GM21381 (cell line): ENCODE results near the gene PIGU.

Experiments
- ATAC-seq: cut with Tn5 transposase; IDR thresholded peaks from one replicate; pipeline ENCODE4 v1.9.1; 2021; ENCODE audit warnings: mild to moderate bottlenecking, moderate library complexity; ENCODE audit not compliant: unreplicated experiment

The PIGU gene

GRCh38 chr20:34579979-34580940 lies 96.6 kb downstream of the PIGU start:
- peak; percentile 66 for ATAC-seq

DNA sequence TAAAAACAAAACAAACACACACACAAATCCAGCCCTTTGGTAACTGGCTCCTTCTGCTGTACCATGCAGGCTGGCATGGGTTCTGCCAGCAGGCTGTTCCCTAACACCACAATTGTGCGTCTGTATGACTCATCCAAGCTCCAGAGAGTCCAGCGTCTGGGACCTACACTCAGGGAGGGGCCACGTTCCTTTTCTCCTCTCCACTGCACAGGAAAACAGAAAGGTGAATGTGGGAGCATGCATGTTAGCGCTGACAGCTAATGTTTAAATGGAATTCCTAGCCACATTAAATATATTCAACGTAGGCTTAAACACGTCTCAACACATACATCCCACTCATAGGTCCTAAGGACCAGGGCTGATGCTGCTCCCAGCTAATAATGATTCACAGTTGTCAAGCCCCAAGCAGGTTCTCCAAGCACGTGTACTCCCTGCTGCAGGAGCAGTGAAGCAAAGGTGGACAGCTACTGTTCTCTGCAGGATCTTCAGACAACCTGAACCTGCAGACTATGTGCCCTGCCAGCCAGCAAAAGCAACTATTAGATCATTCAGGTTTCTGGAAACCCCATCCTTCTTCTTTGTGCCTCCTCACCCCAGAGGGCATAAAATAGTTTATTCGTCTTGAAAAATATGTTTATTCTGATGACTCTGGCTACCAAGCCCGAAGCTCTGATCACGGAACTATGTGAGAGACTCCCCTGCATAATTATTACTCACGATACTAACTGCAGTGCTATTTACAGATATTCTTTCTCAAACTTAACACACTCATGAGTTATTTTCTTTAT lies 97.5 kb downstream of the PIGU start:
- ATAC-seq = no peak

- ATAC-seq = no peak
These were observed 98.4 kb downstream of the PIGU start for GRCh38 chr20:34578521-34578920.

- no peak for ATAC-seq
These were observed 98.9 kb downstream of the PIGU start for GRCh38 chr20:34578025-34578424.

- ATAC-seq = no peak
These were observed 99.8 kb downstream of the PIGU start for GRCh38 chr20:34577061-34577460.

GRCh38 chr20:34575756-34576155 lies 101.1 kb downstream of the PIGU start:
- no peak for ATAC-seq

DNA sequence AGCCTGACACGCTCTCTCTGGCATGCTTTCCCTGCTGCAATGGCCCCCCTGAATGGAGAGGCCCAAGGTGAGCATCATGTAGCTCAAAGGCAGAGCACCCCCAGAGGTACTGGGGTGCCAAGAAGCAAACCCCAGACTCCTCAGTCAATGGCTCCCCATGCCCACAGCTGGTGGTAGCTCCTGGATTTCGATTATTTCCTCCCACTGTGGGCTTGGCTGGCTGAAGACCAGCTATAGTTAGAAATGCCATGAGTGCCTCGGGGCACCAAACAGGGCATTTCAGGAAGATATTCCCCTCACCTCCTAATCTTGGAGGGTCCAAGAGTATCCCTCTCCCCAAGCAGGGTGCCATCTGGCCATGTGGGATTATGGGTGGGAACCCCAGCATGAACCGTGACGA lies 101.6 kb downstream of the PIGU start:
- no peak for ATAC-seq

DNA sequence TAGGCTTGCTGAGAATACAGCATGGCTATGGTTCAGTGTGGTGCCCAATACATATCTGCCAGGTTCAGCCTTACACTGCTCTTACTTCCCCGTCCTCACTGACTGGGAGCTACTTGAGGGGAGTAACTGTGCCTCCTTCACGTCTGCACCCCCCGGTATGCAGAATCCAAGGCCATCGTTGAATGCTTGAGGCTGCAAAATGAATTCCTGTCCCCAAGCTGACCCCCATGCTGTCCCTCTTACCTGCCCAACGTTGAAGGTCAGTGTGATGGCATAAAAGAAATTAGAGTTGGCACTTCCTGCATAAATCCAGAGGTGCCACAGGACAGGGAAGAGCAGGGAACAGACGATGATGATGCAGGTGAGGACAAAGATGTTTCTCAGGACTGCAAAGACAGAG lies 102.0 kb downstream of the PIGU start:
- ATAC-seq = no peak

DNA sequence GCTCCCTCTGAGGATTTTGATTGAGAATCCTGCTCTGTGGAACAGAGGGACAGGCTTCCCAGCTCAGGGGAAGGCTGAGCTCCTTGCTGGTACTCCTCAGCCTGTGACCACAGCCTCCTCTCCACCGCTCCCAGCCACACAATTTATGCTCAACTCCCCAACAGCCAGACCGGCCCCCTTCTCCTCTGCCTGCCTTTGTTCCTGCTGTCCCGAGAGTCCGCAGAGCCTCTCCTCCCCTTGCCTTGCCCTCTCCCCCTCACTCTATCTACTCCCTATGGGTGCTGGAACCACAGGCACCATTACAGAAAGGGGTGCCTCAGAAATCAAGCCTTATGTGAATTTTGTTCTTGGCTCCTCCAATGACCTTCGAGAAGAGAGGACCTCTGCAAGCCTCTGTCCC lies 102.5 kb downstream of the PIGU start:
- no peak for ATAC-seq

DNA sequence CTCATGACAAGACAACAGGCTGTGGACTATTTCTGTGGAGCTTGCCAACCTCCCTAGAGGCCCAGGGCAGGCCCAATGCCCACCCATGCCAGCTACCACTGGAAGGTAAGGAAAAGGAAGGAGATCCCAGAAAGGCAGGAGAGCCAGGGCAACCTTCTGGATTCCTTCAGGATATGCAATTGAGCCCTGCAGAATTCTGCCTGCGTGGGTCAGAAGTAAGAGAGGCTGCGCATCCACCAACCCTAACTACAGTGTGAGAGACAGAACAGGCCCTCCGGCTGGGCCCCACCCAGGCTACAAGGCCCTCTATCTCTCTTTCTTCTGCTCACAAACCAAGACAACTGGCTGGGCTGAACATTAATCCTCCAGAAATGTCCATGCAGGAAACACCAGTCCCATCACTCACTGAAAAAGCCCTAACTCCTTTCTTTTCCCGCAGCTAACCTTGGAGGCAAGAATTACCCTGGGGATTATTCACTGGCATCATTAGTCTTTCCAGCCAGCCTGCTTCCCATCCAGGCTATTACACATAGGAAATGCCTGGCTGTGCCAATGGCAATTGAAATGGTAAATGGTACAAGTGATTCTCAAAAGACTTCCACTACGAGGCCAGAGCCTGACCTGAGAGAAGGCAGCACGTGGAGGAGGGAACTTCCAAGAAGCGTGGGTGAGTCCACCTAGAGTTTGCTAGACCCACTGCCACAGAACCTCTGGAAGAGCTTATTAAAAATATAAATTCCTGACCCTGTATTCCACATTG lies 103.2 kb downstream of the PIGU start:
- ATAC-seq = no peak

DNA sequence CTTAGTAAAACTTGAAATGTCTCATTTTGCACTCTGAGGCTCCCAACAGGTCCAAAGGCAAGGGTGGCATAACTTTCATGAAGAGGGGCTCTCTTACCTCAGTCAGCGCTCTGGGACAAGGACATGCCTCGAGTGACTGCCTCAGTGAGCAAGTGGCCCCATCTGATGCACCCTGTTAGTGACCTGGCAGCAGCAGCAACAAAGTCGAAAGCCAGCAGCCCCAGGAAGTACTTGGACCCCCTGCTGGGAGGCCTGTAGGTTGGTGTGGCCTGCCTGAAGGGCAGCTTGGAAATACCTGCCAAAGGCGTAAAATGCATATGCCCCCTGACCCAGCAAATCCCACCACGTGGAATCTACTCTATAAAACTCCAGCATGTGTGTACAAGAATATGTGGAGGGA lies 105.1 kb downstream of the PIGU start:
- ATAC-seq = no peak

GRCh38 chr20:34570859-34571306 lies 106.0 kb downstream of the PIGU start:
- no peak for ATAC-seq

GRCh38 chr20:34569598-34569997 lies 107.3 kb downstream of the PIGU start:
- ATAC-seq = no peak

DNA sequence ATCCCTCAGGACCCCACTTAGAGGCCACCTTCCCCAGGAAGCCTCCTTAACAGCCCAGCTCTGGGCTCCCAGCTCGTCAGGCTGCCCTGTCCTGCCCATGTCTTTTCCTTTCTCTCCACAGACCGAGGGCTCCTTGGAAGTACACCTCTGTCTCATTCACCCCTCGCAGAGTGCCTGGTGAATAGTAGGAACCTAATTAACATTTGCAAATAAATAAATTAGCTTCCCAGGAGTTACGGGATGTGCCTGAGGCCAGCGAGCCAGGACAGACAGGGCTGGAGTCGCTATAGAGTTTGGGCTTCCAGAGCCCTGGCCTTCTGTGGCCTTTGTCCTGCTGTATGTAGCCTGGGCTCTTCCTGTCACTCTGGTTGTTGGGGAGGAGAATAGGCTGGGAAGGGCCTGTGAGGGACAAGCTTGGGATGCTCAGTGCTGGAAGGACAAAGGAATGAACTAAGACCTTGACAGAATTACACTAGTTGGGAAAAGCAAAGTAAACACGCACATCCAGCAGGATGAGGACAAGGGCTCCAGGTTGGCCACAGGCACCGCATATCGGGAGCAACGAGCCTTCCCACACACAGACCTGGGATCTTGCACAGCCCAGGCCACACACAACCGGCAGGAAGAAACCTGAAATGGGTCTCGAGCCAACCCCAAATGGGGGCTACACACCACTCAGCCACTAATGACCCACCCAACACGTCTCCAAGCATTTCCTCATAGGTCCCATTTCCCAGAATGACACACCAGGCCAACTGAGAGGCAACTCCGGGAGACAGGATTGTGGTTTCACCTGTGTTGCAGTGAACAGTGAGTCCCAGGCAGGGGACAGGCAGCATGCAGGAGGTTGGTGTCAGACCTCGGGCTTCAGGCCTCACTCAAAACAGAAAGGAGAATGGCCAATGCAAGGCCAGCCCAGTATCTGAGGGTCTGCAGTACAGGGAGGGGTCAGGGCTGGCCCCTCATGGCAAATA lies 108.7 kb downstream of the PIGU start:
- ATAC-seq = no peak

GRCh38 chr20:34566978-34567891 lies 109.7 kb downstream of the PIGU start:
- ATAC-seq = no peak

- ATAC-seq = no peak
These were observed 112.1 kb downstream of the PIGU start for GRCh38 chr20:34564833-34565232.

DNA sequence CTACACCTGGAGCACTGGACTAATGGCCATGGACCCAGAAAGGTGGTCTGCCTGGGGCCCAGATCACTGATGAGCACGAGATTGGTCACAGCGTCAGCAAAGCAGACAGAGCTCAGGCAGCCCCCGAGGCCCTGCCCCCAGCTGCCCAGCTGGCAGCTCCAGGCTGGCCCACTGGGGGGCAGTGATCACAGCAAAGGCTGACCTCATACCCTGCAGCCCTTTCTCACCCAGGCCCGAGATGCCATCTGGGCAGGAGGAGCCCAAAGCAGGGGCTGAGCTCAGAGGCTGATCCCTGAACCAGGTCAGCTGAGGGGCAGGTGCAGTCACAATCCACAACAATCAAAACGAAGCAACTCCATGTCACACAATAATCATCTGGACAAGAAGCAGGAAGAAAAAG lies 114.3 kb downstream of the PIGU start:
- ATAC-seq = no peak

DNA sequence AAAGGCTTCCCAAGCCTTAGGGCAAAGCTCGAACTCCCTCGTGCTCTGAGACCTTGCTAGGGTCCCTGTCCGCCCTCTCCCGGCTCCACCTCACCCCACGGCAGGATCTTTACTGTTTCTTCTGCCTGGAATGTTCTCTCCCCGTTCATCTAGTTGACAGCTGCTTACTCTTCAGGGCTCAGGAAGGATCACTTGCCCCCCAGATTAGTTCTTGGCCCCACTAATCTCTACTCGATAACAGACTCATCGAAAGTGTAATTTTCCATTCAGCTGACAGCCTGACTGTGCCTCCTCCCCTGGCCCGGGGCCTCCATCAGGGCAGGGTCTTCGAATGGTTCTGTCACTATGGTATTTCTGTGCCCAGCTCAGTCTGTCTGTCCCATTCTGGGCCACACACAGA lies 115.2 kb downstream of the PIGU start:
- ATAC-seq = no peak

GRCh38 chr20:34560614-34561013 lies 116.3 kb downstream of the PIGU start:
- ATAC-seq = no peak
